Measurements from ENCODE around the gene GADD45B. TPM values are rescaled to one million over a fixed set of nuclear protein-coding genes. Genes with fewer than 3 reads are reported as not detected.

Gene GADD45B
- total and polyA plus RNA-seq, 2 donors (not counting 1 experiment from before 2014, with no cell fraction given): 32.5 to 61.7 TPM

- Histone ChIP-seq H3K27me3 (ENCODE audit: control insufficient read depth, insufficient read depth, low read length) (no peaks in the 10 kb centered on the region), H2AFZ (ENCODE audit: low read length) (no peak overlapping the region), H3K27ac (ENCODE audit: insufficient read depth, low read length) (peak overlapping the region; percentile 82), H3K36me3 (ENCODE audit: control insufficient read depth, insufficient read depth, low read length) (no peaks in the 10 kb centered on the region), H4K20me1 (ENCODE audit: control insufficient read depth, extremely low read depth, insufficient read depth, low read length) (no peaks in the 10 kb centered on the region), H3K4me1 (ENCODE audit: control insufficient read depth, extremely low read depth, insufficient read depth, low read length) (peaks cover 14% of the 10 kb centered on the region), H3K9ac (ENCODE audit: insufficient read depth, low read length) (peak overlapping the region; percentile 67), H3K4me3 (replicated peaks in 1 of 4; ENCODE audit: control extremely low read depth in 1 of 4, insufficient read depth in 1 of 4, low read depth in 3 of 4, low read length in 4 of 4) (peak overlapping the region in 1 of 4 experiments; percentile 68), H3K79me2 (ENCODE audit: control insufficient read depth, insufficient read depth, low read length) (no peaks in the 10 kb centered on the region), H3K4me2 (ENCODE audit: extremely low read depth, insufficient read depth, low read length) (peak overlapping the region; percentile 58), H3K9me3 (ENCODE audit: control insufficient read depth, insufficient read depth, low read depth, low read length) (no peaks in the 10 kb centered on the region)
- peak in 1 of 2 donors; percentile 34 for DNase-seq (ENCODE audit: low read depth in 2 of 2)
- TF ChIP-seq EZH2 (IDR thresholded peaks at IDR 0.05; ENCODE audit: low read length, missing control alignments): no peak
- no peak for TF ChIP-seq CTCF (conservative IDR thresholded peaks at IDR 0.05 in 1 of 2, IDR thresholded peaks at IDR 0.05 in 1 of 2; ENCODE audit: low read depth in 1 of 2, low read length in 2 of 2)
Measured at GRCh38 chr19:2495651-2496316, 19.9 kb downstream of the GADD45B start.

- TF ChIP-seq CTCF (conservative IDR thresholded peaks at IDR 0.05 in 1 of 2, IDR thresholded peaks at IDR 0.05 in 1 of 2; ENCODE audit: low read depth in 1 of 2, low read length in 2 of 2): no peak
- no peak for TF ChIP-seq EZH2 (IDR thresholded peaks at IDR 0.05; ENCODE audit: low read length, missing control alignments)
- no peaks in the 10 kb centered on the region for H3K9me3 ChIP-seq (ENCODE audit: control insufficient read depth, insufficient read depth, low read depth, low read length)
- H3K4me3 ChIP-seq (replicated peaks in 1 of 4; ENCODE audit: control extremely low read depth in 1 of 4, insufficient read depth in 1 of 4, low read depth in 3 of 4, low read length in 4 of 4): no peak overlapping the region
- H3K79me2 ChIP-seq (ENCODE audit: control insufficient read depth, insufficient read depth, low read length): no peaks in the 10 kb centered on the region
- no peaks in the 10 kb centered on the region for H4K20me1 ChIP-seq (ENCODE audit: control insufficient read depth, extremely low read depth, insufficient read depth, low read length)
- H3K27me3 ChIP-seq (ENCODE audit: control insufficient read depth, insufficient read depth, low read length): no peaks in the 10 kb centered on the region
- H3K36me3 ChIP-seq (ENCODE audit: control insufficient read depth, insufficient read depth, low read length): no peaks in the 10 kb centered on the region
- no peak overlapping the region for H3K27ac ChIP-seq (ENCODE audit: insufficient read depth, low read length)
- H2AFZ ChIP-seq (ENCODE audit: low read length): no peak overlapping the region
- no peak overlapping the region for H3K9ac ChIP-seq (ENCODE audit: insufficient read depth, low read length)
- H3K4me2 ChIP-seq (ENCODE audit: extremely low read depth, insufficient read depth, low read length): no peak overlapping the region
- DNase-seq (ENCODE audit: low read depth in 2 of 2): peak in 1 of 2 donors; percentile 35
- peaks cover 9% of the 10 kb centered on the region for H3K4me1 ChIP-seq (ENCODE audit: control insufficient read depth, extremely low read depth, insufficient read depth, low read length)
Measured at GRCh38 chr19:2497186-2497585, 21.3 kb downstream of the GADD45B start.

GRCh38 chr19:2500156-2500555 is 24.2 kb downstream of the GADD45B start:
- Histone ChIP-seq H3K36me3 (ENCODE audit: control insufficient read depth, insufficient read depth, low read length) (no peaks in the 10 kb centered on the region), H3K4me3 (replicated peaks in 1 of 4; ENCODE audit: control extremely low read depth in 1 of 4, insufficient read depth in 1 of 4, low read depth in 3 of 4, low read length in 4 of 4) (no peak overlapping the region), H2AFZ (ENCODE audit: low read length) (no peak overlapping the region), H3K4me1 (ENCODE audit: control insufficient read depth, extremely low read depth, insufficient read depth, low read length) (peaks cover 14% of the 10 kb centered on the region), H3K9me3 (ENCODE audit: control insufficient read depth, insufficient read depth, low read depth, low read length) (no peaks in the 10 kb centered on the region), H3K9ac (ENCODE audit: insufficient read depth, low read length) (no peak overlapping the region), H3K4me2 (ENCODE audit: extremely low read depth, insufficient read depth, low read length) (no peak overlapping the region), H3K27me3 (ENCODE audit: control insufficient read depth, insufficient read depth, low read length) (no peaks in the 10 kb centered on the region), H3K79me2 (ENCODE audit: control insufficient read depth, insufficient read depth, low read length) (no peaks in the 10 kb centered on the region), H4K20me1 (ENCODE audit: control insufficient read depth, extremely low read depth, insufficient read depth, low read length) (no peaks in the 10 kb centered on the region), H3K27ac (ENCODE audit: insufficient read depth, low read length) (no peak overlapping the region)
- no peak for TF ChIP-seq CTCF (conservative IDR thresholded peaks at IDR 0.05 in 1 of 2, IDR thresholded peaks at IDR 0.05 in 1 of 2; ENCODE audit: low read depth in 1 of 2, low read length in 2 of 2)
- TF ChIP-seq EZH2 (IDR thresholded peaks at IDR 0.05; ENCODE audit: low read length, missing control alignments): no peak
- DNase-seq (ENCODE audit: low read depth in 2 of 2): no peak

Measured in fibroblast of lung (primary cell).